B cell (primary cell): ENCODE results near the gene BUD31. TPM values are rescaled to one million over a fixed set of nuclear protein-coding genes. Genes with fewer than 3 reads are reported as not detected.

Experiments
- ATAC-seq: fragments of 200-7000 bp; cut with Tn5 transposase; one replicate; pipeline ENCODE4 v1.10.0; 2021; ENCODE audit warnings: low read depth, mild to moderate bottlenecking, moderate number of reproducible peaks, moderate library complexity
- CTCF ChIA-PET: fragments of 350-600 bp; sonication (Branson Sonifier 250); formaldehyde crosslinking; loops from one replicate; lab custom pipeline; 2021; ENCODE audit warnings: antibody characterized with exemption, inconsistent platforms; lab: Charles Lee
- POLR2A ChIA-PET: fragments of 350-600 bp; sonication (Branson Sonifier 250); formaldehyde crosslinking; loops from one replicate; lab custom pipeline; 2021; ENCODE audit warnings: antibody characterized with exemption; lab: Charles Lee
- DNase-seq: peaks from one replicate; pipeline ENCODE4 v3.0.0; 2013
- H2AFZ ChIP-seq: 2 replicates; pipeline ENCODE4 v1.6.1; 2012; ENCODE audit warnings: mild to moderate bottlenecking, low read depth, low read length; ENCODE audit not compliant: insufficient read depth, poor library complexity, severe bottlenecking
- H3K27ac ChIP-seq, 2 donors: 1 replicate in 1 of 2; 2 replicates in 1 of 2; pipeline ENCODE4 v1.5.1; 2012 to 2013; ENCODE audit warnings: low read length in 2 of 2, mild to moderate bottlenecking in 2 of 2, moderate library complexity in 1 of 2
- H3K27me3 ChIP-seq, 4 experiments: fragments of 200-600 bp in 1 of 4; sonication (generic) in 1 of 4; replicated peaks in 1 of 4; 1 replicate in 2 of 4; 2 replicates in 2 of 4; pipeline versions ENCODE4 v1.6.1 to v1.7.0; 2013 to 2016; ENCODE audit warnings: low read length in 3 of 4, mild to moderate bottlenecking in 2 of 4, mixed read lengths in 1 of 4, moderate library complexity in 1 of 4; ENCODE audit not compliant: insufficient read depth in 4 of 4, control insufficient read depth in 3 of 4; ENCODE audit errors: control extremely low read depth in 1 of 4
- H3K36me3 ChIP-seq, 2 experiments: replicated peaks in 1 of 2; 1 replicate in 1 of 2; 2 replicates in 1 of 2; pipeline versions ENCODE4 v1.6.1 to v1.7.1; 2013; ENCODE audit warnings: low read length in 1 of 2; ENCODE audit not compliant: insufficient read depth in 2 of 2, control insufficient read depth in 1 of 2; ENCODE audit errors: control extremely low read depth in 1 of 2, extremely low read depth in 1 of 2
- H3K4me1 ChIP-seq, 2 donors: fragments of 200-600 bp in 1 of 2; sonication (generic) in 1 of 2; 1 replicate in 1 of 2; 2 replicates in 1 of 2; pipeline versions ENCODE4 v1.5.1 to v1.6.1; 2013 to 2017; ENCODE audit warnings: low read length in 2 of 2; ENCODE audit not compliant: control insufficient read depth in 2 of 2, insufficient read depth in 2 of 2
- H3K4me2 ChIP-seq: replicated peaks from 2 replicates; pipeline ENCODE3; 2012; ENCODE audit warnings: mild to moderate bottlenecking, low read depth, low read length; ENCODE audit not compliant: poor library complexity, severe bottlenecking
- H3K4me3 ChIP-seq, 5 experiments: fragments of 200-600 bp in 1 of 5; sonication (generic) in 1 of 5; 1 replicate in 3 of 5; 2 replicates in 2 of 5; pipeline versions ENCODE4 v1.5.1 to v1.7.0; 2011 to 2016; ENCODE audit warnings: low read length in 4 of 5, mild to moderate bottlenecking in 4 of 5, low read depth in 2 of 5, control low read depth in 1 of 5, moderate library complexity in 1 of 5; ENCODE audit not compliant: insufficient read depth in 1 of 5; ENCODE audit errors: control extremely low read depth in 1 of 5, extremely low read depth in 1 of 5
- H3K79me2 ChIP-seq: fragments of 200-600 bp; sonication (generic); one replicate; pipeline ENCODE4 v1.6.0; 2016; ENCODE audit warnings: low read length; ENCODE audit not compliant: control insufficient read depth, insufficient read depth
- H3K9ac ChIP-seq: fragments of 200-600 bp; sonication (generic); 2 replicates; pipeline ENCODE4 v1.6.1; 2017; ENCODE audit warnings: mild to moderate bottlenecking, low read length, moderate library complexity
- H3K9me3 ChIP-seq, 3 donors: one replicate each; pipeline versions ENCODE4 v1.6.1 to v1.7.1; 2013; ENCODE audit warnings: low read length in 2 of 3; ENCODE audit not compliant: control insufficient read depth in 2 of 3, insufficient read depth in 1 of 3; ENCODE audit errors: control extremely low read depth in 1 of 3
- H4K20me1 ChIP-seq: 2 replicates; pipeline ENCODE4 v1.6.0; 2012; ENCODE audit warnings: mild to moderate bottlenecking, low read length; ENCODE audit not compliant: insufficient read depth, control insufficient read depth, poor library complexity, severe bottlenecking
- H3K27ac Mint-ChIP-seq: one replicate; pipeline ENCODE4 v1.8.0; 2021; ENCODE audit warnings: mixed read lengths
- H3K27me3 Mint-ChIP-seq: one replicate; pipeline ENCODE4 v1.8.0; 2021; ENCODE audit warnings: mixed read lengths
- H3K4me1 Mint-ChIP-seq: one replicate; pipeline ENCODE4 v1.8.0; 2021; ENCODE audit warnings: mixed read lengths
- H3K4me3 Mint-ChIP-seq: one replicate; pipeline ENCODE4 v1.8.0; 2021; ENCODE audit warnings: mixed read lengths
- H3K9me3 Mint-ChIP-seq: one replicate; pipeline ENCODE4 v1.8.0; 2022; ENCODE audit warnings: mixed read lengths; ENCODE audit not compliant: insufficient read depth
- CTCF ChIP-seq: fragments of 200-600 bp; IDR thresholded peaks from one replicate; pipeline ENCODE4 v1.8.0; 2022; ENCODE audit warnings: antibody characterized with exemption, mild to moderate bottlenecking
- EZH2 ChIP-seq: IDR thresholded peaks from 2 replicates; pipeline ENCODE4 v1.6.1; 2012; ENCODE audit warnings: borderline replicate concordance, low read depth, mild to moderate bottlenecking, moderate library complexity, low read length; ENCODE audit not compliant: insufficient read depth, poor library complexity, severe bottlenecking
- WGBS: methylation state at CpG from one replicate; pipeline ENCODE4 v1.1.5; 2013; ENCODE audit warnings: missing lambda C conversion rate; ENCODE audit not compliant: insufficient coverage; 5-methylcytosine and 5-hydroxymethylcytosine counted together
- intact Hi-C: fragments of 100-400 bp; cut with micrococcal nuclease; formaldehyde crosslinking; loops from one replicate; pipeline ENCODE4 v1.10.0; 2022
- polyA plus RNA-seq: library from polyadenylated mRNA; depleted of rRNA; stranded (reverse); fragments of >200 nt; gene quantifications from 2 replicates; pipeline ENCODE4 v1.2.3, GENCODE V29; 2012
- total RNA-seq, 2 donors: library from RNA; stranded (reverse); fragments of 120-200 nt in 1 of 2; gene quantifications; 1 replicate in 1 of 2; 2 replicates in 1 of 2; pipeline versions ENCODE4 v1.2.3 to v1.2.4, GENCODE V29; 2013 to 2022

Gene BUD31
- total and polyA plus RNA-seq, 2 donors (not counting 1 experiment from before 2014, with no cell fraction given): 57.8 to 69.4 TPM

- Histone ChIP-seq H3K27me3 (no peaks in the 10 kb centered on the region), H3K4me2 (no peak overlapping the region), H3K36me3 (peaks cover 7 to 70% of the 10 kb centered on the region in 2 experiments), H3K9ac (no peak overlapping the region), H4K20me1 (peaks cover 88% of the 10 kb centered on the region), H3K27ac (no peak overlapping the region), H2AFZ (no peak overlapping the region), H3K4me1 (peaks cover 12 to 20% of the 10 kb centered on the region in 2 donors), H3K9me3 (no peaks in the 10 kb centered on the region), H3K4me3 (no peak overlapping the region), H3K79me2 (peaks cover 20% of the 10 kb centered on the region)
- TF ChIP-seq CTCF (no peak), EZH2 (no peak)
- ChIA-PET POLR2A (no interaction called here), CTCF (interaction anchor here (1.1 kb wide), 1 partner anchor 31 kb away, joined by 3 read pairs; no protein-coding TSS in a partner anchor)
- peaks cover 20% of the 10 kb centered on the region for H3K4me1 Mint-ChIP-seq
- H3K4me3 Mint-ChIP-seq: no peak overlapping the region
- no peaks in the 10 kb centered on the region for H3K9me3 Mint-ChIP-seq
- H3K27me3 Mint-ChIP-seq: no peaks in the 10 kb centered on the region
- ATAC-seq (no peak), DNase-seq (no peak)
- H3K27ac Mint-ChIP-seq: peak overlapping the region; percentile 37
- intact Hi-C loops: no loop called here
- WGBS: 83% methylated on average over 9 of the region's 21 CpGs
Observed at GRCh38 chr7:99396418-99397296, 12.1 kb upstream of the BUD31 start.
